Spleen (tissue), 11 donors: Measurements from ENCODE around the gene DNAAF2. TPM values are rescaled to one million over a fixed set of nuclear protein-coding genes. Genes with fewer than 3 reads are reported as not detected.

Source experiments
- DNase-seq: peaks from one replicate; pipeline ENCODE4 v3.0.0-alpha.2; 2020
- H3K27ac ChIP-seq, 8 donors: fragments of 200-600 bp; sonication (generic) in 7 of 8; 1 replicate in 4 of 8; 2 replicates in 4 of 8; pipeline versions ENCODE4 v1.5.0 to v1.8.0; 2016 to 2021; ENCODE audit warnings: inconsistent platforms in 4 of 8, mild to moderate bottlenecking in 4 of 8, moderate library complexity in 1 of 8
- H3K27me3 ChIP-seq, 7 donors: fragments of 200-600 bp; sonication (generic) in 6 of 7; replicated peaks in 1 of 7; 1 replicate in 4 of 7; 2 replicates in 3 of 7; pipeline versions ENCODE4 v1.5.0 to v1.8.0; 2016 to 2021; ENCODE audit warnings: inconsistent platforms in 3 of 7, mild to moderate bottlenecking in 1 of 7
- H3K36me3 ChIP-seq, 6 donors: fragments of 200-600 bp; sonication (generic) in 5 of 6; 1 replicate in 4 of 6; 2 replicates in 2 of 6; pipeline versions ENCODE4 v1.5.0 to v1.8.0; 2016 to 2021; ENCODE audit warnings: inconsistent platforms in 2 of 6
- H3K4me1 ChIP-seq, 6 donors: fragments of 200-600 bp; sonication (generic) in 5 of 6; 1 replicate in 3 of 6; 2 replicates in 3 of 6; pipeline versions ENCODE4 v1.5.0 to v1.8.0; 2016 to 2021; ENCODE audit warnings: inconsistent platforms in 3 of 6
- H3K4me3 ChIP-seq, 8 donors: fragments of 200-600 bp; sonication (generic) in 7 of 8; 1 replicate in 4 of 8; 2 replicates in 4 of 8; pipeline versions ENCODE4 v1.5.0 to v1.8.0; 2016 to 2021; ENCODE audit warnings: inconsistent platforms in 4 of 8, mild to moderate bottlenecking in 4 of 8, moderate library complexity in 2 of 8
- H3K9me3 ChIP-seq, 8 donors: fragments of 200-600 bp; sonication (generic) in 7 of 8; 1 replicate in 4 of 8; 2 replicates in 4 of 8; pipeline versions ENCODE4 v1.5.0 to v1.8.0; 2016 to 2021; ENCODE audit warnings: inconsistent platforms in 4 of 8
- CTCF ChIP-seq, 11 experiments: fragments of 200-600 bp in 7 of 11; fragments of 450-650 bp in 4 of 11; sonication (generic) in 4 of 11; IDR thresholded peaks in 8 of 11; conservative IDR thresholded peaks in 3 of 11; 1 replicate in 7 of 11; 2 replicates in 4 of 11; pipeline versions ENCODE4 v1.4.0 to v1.8.0; 2016 to 2021; ENCODE audit warnings: antibody characterized with exemption in 11 of 11, inconsistent platforms in 4 of 11, mild to moderate bottlenecking in 1 of 11
- POLR2A ChIP-seq, 3 donors: fragments of 450-650 bp; IDR thresholded peaks; one replicate each; pipeline ENCODE4 v1.5.1; 2017; ENCODE audit warnings: antibody characterized with exemption in 3 of 3, mild to moderate bottlenecking in 1 of 3
- POLR2AphosphoS5 ChIP-seq, 3 donors: sonication (generic); formaldehyde crosslinking; IDR thresholded peaks; one replicate each; pipeline ENCODE4 v1.5.1; 2017; ENCODE audit warnings: antibody characterized with exemption in 3 of 3
- WGBS, 5 donors: extraction: QIAGEN DNeasy Blood & Tissue Kit in 3 of 5; methylation state at CpG; one replicate each; pipeline versions ENCODE4 v1.1.5 to v1.1.7; 2013 to 2018; 5-methylcytosine and 5-hydroxymethylcytosine counted together
- intact Hi-C: fragments of 100-400 bp; cut with DNase I; formaldehyde crosslinking; loops from one replicate; pipeline ENCODE4 v1.15.0; 2023; ENCODE audit warnings: low total_unique reads
- polyA plus RNA-seq, 3 donors: library from polyadenylated mRNA; stranded (reverse); fragments of 200-250 nt; gene quantifications; one replicate each; pipeline ENCODE4 v1.2.1, GENCODE V29; 2013
- total RNA-seq, 7 donors: library from RNA; depleted of rRNA in 3 of 7; stranded (reverse); fragments of >200 nt in 3 of 7; fragmentation: NEBNext Ultra II Directional in 4 of 7; extraction: Animal tissue kit (Norgen Biotek cat#: 25700) in 4 of 7; gene quantifications; one replicate each; pipeline versions ENCODE4 v1.1.0 to v1.2.1, GENCODE V29; 2016 to 2021
- donor health status: healthy with polysubstance abuse.
- donor health status: DM: no; HTN: no; CAD: no; lungs with moderate emphysema.
- donor health status: DM: no; HTN: no; CAD: no.
- donor health status: Bipolar disorder and iron deficiency.
- donor health status: healthy.
- donor health status: DM: no; HTN: no; CAD: no.
- donor health status: DM: yes; HTN: yes; CAD: no.

Gene DNAAF2
- total and polyA plus RNA-seq, 10 donors = 3.9 to 10.1 (median 6.5) TPM

GRCh38 chr14:49654511-49654910, 19.5 kb upstream of the DNAAF2 start:
- intact Hi-C loops = no loop called here
- Histone ChIP-seq H3K36me3 (peaks cover 0 to 15% (median 0%) of the 10 kb centered on the region in 6 donors), H3K4me3 (no peak overlapping the region), H3K27ac (no peak overlapping the region), H3K27me3 (no peaks in the 10 kb centered on the region), H3K9me3 (no peaks in the 10 kb centered on the region), H3K4me1 (no peaks in the 10 kb centered on the region)
- 93 to 97% (median 97%) methylated on average over 3 of the region's 3 CpGs for WGBS, 5 donors
- TF ChIP-seq CTCF (IDR thresholded peaks at IDR 0.05 in 8 of 11, conservative IDR thresholded peaks at IDR 0.05 in 3 of 11) = no peak
- TF ChIP-seq POLR2A (IDR thresholded peaks at IDR 0.05) = no peak
- TF ChIP-seq POLR2AphosphoS5 (IDR thresholded peaks at IDR 0.05) = no peak
- no peak for DNase-seq

GRCh38 chr14:49653508-49653907, 18.5 kb upstream of the DNAAF2 start:
- TF ChIP-seq CTCF (IDR thresholded peaks at IDR 0.05 in 8 of 11, conservative IDR thresholded peaks at IDR 0.05 in 3 of 11) = no peak
- no peak for TF ChIP-seq POLR2A (IDR thresholded peaks at IDR 0.05)
- TF ChIP-seq POLR2AphosphoS5 (IDR thresholded peaks at IDR 0.05) = no peak
- Histone ChIP-seq H3K27me3 (no peaks in the 10 kb centered on the region), H3K4me3 (no peak overlapping the region), H3K36me3 (peaks cover 0 to 15% (median 0%) of the 10 kb centered on the region in 6 donors), H3K9me3 (no peaks in the 10 kb centered on the region), H3K4me1 (no peaks in the 10 kb centered on the region), H3K27ac (no peak overlapping the region)
- 95 to 99% (median 97%) methylated on average over 6 of the region's 6 CpGs for WGBS, 5 donors
- DNase-seq = no peak
- intact Hi-C loops = no loop called here

- DNase-seq = no peak
- TF ChIP-seq POLR2A (IDR thresholded peaks at IDR 0.05) (no peak), POLR2AphosphoS5 (IDR thresholded peaks at IDR 0.05) (no peak), CTCF (IDR thresholded peaks at IDR 0.05 in 8 of 11, conservative IDR thresholded peaks at IDR 0.05 in 3 of 11) (no peak)
- intact Hi-C loops = no loop called here
- Histone ChIP-seq H3K27me3 (no peaks in the 10 kb centered on the region), H3K4me1 (peaks cover under 1 to 57% (median 25%) of the 10 kb centered on the region in 6 donors), H3K27ac (peak overlapping the region in 1 of 8 donors; percentile 44), H3K4me3 (no peak overlapping the region), H3K36me3 (peaks cover 0 to 60% (median 6%) of the 10 kb centered on the region in 6 donors), H3K9me3 (no peaks in the 10 kb centered on the region)
Observed at GRCh38 chr14:49642163-49642562, 7.1 kb upstream of the DNAAF2 start.

- no peaks in the 10 kb centered on the region for H3K9me3 ChIP-seq
- H3K27ac ChIP-seq = peak overlapping the region in 2 of 8 donors; percentile 14 to 44
- no peak overlapping the region for H3K4me3 ChIP-seq
- H3K4me1 ChIP-seq = peaks cover 5 to 61% (median 29%) of the 10 kb centered on the region in 6 donors
- 71 to 78% (median 75%) methylated on average over 8 of the region's 8 CpGs for WGBS, 5 donors
- intact Hi-C loops = no loop called here
- no peaks in the 10 kb centered on the region for H3K27me3 ChIP-seq
- DNase-seq = no peak
- H3K36me3 ChIP-seq = peaks cover 0 to 60% (median 6%) of the 10 kb centered on the region in 6 donors
- TF ChIP-seq POLR2A (IDR thresholded peaks at IDR 0.05) (no peak), CTCF (IDR thresholded peaks at IDR 0.05 in 8 of 11, conservative IDR thresholded peaks at IDR 0.05 in 3 of 11) (no peak), POLR2AphosphoS5 (IDR thresholded peaks at IDR 0.05) (no peak)
Observed at GRCh38 chr14:49641697-49642129, 6.7 kb upstream of the DNAAF2 start.
